K562 (cell line): Measurements from ENCODE around the gene DNAH8. TPM values are rescaled to one million over a fixed set of nuclear protein-coding genes. Genes with fewer than 3 reads are reported as not detected.

Experiments used
- ATF7 ChIP-seq: fragments of 450-650 bp; IDR thresholded peaks from 2 replicates; pipeline ENCODE4 v1.7.1; 2014; ENCODE audit warnings: mild to moderate bottlenecking, moderate library complexity
- BDP1 ChIP-seq: IDR thresholded peaks from 3 replicates; pipeline ENCODE4 v1.6.1; 2011; ENCODE audit not compliant: insufficient read length, insufficient read depth
- CBX5 ChIP-seq: IDR thresholded peaks from 2 replicates; pipeline ENCODE4 v1.6.1; 2014; ENCODE audit warnings: low read depth, borderline replicate concordance
- COPS2 ChIP-seq: fragments of 450-650 bp; conservative IDR thresholded peaks from 2 replicates; pipeline ENCODE4 v1.6.1; 2016; ENCODE audit warnings: mild to moderate bottlenecking, moderate library complexity
- DPF2 ChIP-seq: fragments of 450-650 bp; IDR thresholded peaks from 2 replicates; pipeline ENCODE4 v1.6.1; 2016
- E2F6 ChIP-seq, 2 experiments: IDR thresholded peaks; 2 replicates each; pipeline ENCODE4 v1.6.1; 2011; ENCODE audit warnings: borderline replicate concordance in 1 of 2, control low read depth in 1 of 2, low read depth in 1 of 2, low read length in 1 of 2, mild to moderate bottlenecking in 1 of 2, mixed read lengths in 1 of 2, moderate library complexity in 1 of 2; ENCODE audit not compliant: insufficient read depth in 1 of 2, insufficient read length in 1 of 2, poor library complexity in 1 of 2, severe bottlenecking in 1 of 2; ENCODE audit errors: extremely low read depth in 1 of 2
- GATA2 ChIP-seq: sonication (generic); formaldehyde crosslinking; IDR thresholded peaks from 2 replicates; pipeline ENCODE4 v1.4.0; 2020; ENCODE audit warnings: mild to moderate bottlenecking, missing genetic modification reagents
- HNRNPK ChIP-seq: fragments of 200-400 bp; formaldehyde crosslinking; IDR thresholded peaks from one replicate; pipeline ENCODE4 v1.6.1; 2018; ENCODE audit warnings: mild to moderate bottlenecking, low read depth, low read length; ENCODE audit not compliant: poor library complexity, severe bottlenecking
- IRF2 ChIP-seq: sonication (generic); formaldehyde crosslinking; IDR thresholded peaks from 2 replicates; pipeline ENCODE4 v1.8.1; 2022; ENCODE audit warnings: mild to moderate bottlenecking, missing genetic modification reagents
- JUND ChIP-seq, 2 experiments: IDR thresholded peaks; 2 replicates in 1 of 2; 3 replicates in 1 of 2; pipeline ENCODE4 v1.6.1; 2011; ENCODE audit warnings: borderline replicate concordance in 2 of 2, low read depth in 2 of 2, low read length in 2 of 2, improper control_type of control experiment in 1 of 2, missing biosample characterization in 1 of 2, missing genetic modification characterization in 1 of 2, missing genetic modification reagents in 1 of 2
- KDM1A ChIP-seq, 2 experiments: fragments of 450-650 bp; IDR thresholded peaks; 2 replicates each; pipeline ENCODE4 v1.6.1; 2016; ENCODE audit warnings: mild to moderate bottlenecking in 2 of 2
- KDM4B ChIP-seq, 2 experiments: fragments of 450-650 bp in 1 of 2; sonication (generic) in 1 of 2; IDR thresholded peaks; 2 replicates each; pipeline ENCODE4 v1.6.1; 2016 to 2017; ENCODE audit warnings: borderline replicate concordance in 2 of 2, antibody characterized with exemption in 1 of 2, low read depth in 1 of 2, mild to moderate bottlenecking in 1 of 2
- KDM5B ChIP-seq: fragments of 200-600 bp; sonication (generic); IDR thresholded peaks from 2 replicates; pipeline ENCODE4 v1.6.1; 2012; ENCODE audit warnings: low read depth, mild to moderate bottlenecking, moderate library complexity, low read length, control low read depth, inconsistent platforms; ENCODE audit not compliant: insufficient replicate concordance
- KLF13 ChIP-seq: fragments of 450-650 bp; IDR thresholded peaks from 2 replicates; pipeline ENCODE4 v1.6.1; 2016; ENCODE audit warnings: missing genetic modification characterization, low read depth, mild to moderate bottlenecking, missing compliant biosample characterization, moderate library complexity, borderline replicate concordance
- NFIX ChIP-seq: fragments of 250-450 bp; sonication (Bioruptor Pico); IDR thresholded peaks from 2 replicates; pipeline ENCODE4 v1.4.0; 2020; ENCODE audit warnings: low read depth, mild to moderate bottlenecking, moderate library complexity
- NONO ChIP-seq, 2 experiments: fragments of 200-400 bp in 1 of 2; fragments of 450-650 bp in 1 of 2; formaldehyde crosslinking in 1 of 2; IDR thresholded peaks; 2 replicates each; pipeline ENCODE4 v1.6.1; 2017; ENCODE audit warnings: low read depth in 2 of 2, mild to moderate bottlenecking in 2 of 2, moderate library complexity in 2 of 2, low read length in 1 of 2
- POLR2B ChIP-seq: fragments of 450-650 bp; IDR thresholded peaks from 2 replicates; pipeline ENCODE4 v1.6.1; 2018; ENCODE audit warnings: low read depth; ENCODE audit not compliant: partially characterized antibody
- POLR2H ChIP-seq: IDR thresholded peaks from 2 replicates; pipeline ENCODE4 v1.6.1; 2016; ENCODE audit warnings: missing genetic modification characterization, low read depth, mild to moderate bottlenecking, control low read depth, missing compliant biosample characterization, moderate library complexity
- SMARCC2 ChIP-seq: fragments of 450-650 bp; IDR thresholded peaks from 2 replicates; pipeline ENCODE4 v1.6.1; 2017; ENCODE audit warnings: antibody characterized with exemption, moderate library complexity, mild to moderate bottlenecking, low read depth
- ZNF830 ChIP-seq: fragments of 250-450 bp; sonication (Bioruptor Pico); IDR thresholded peaks from 2 replicates; pipeline ENCODE4 v1.5.0; 2021; ENCODE audit warnings: mild to moderate bottlenecking
- polyA plus RNA-seq, 8 experiments: library from polyadenylated mRNA; depleted of rRNA in 4 of 8; stranded (reverse) in 5 of 8; unstranded in 3 of 8; fragments of >200 nt; fragmentation: Nextera tagmentation in 2 of 8; fragmentation: Illumina TruSeq in 1 of 8; extraction: Ambion mirVana in 2 of 8; extraction: Trizol in 1 of 8; gene quantifications; 2 replicates each; pipeline versions ENCODE4 v1.2.1 to v1.2.3, GENCODE V29; 2011 to 2014; ENCODE audit warnings: inconsistent platforms in 1 of 8, missing spikeins in 1 of 8
- total RNA-seq, 7 experiments: library from RNA; depleted of rRNA in 6 of 7; stranded (reverse); fragments of >200 nt in 6 of 7; fragmentation: Illumina TruSeq in 2 of 7; extraction: Trizol in 2 of 7; gene quantifications; 2 replicates each; pipeline versions ENCODE4 v1.2.1 to v1.2.3, GENCODE V29; 2011 to 2021; ENCODE audit warnings: low replicate concordance in 1 of 7
- TF ChIP-seq, protein P1 (sequence below): fragments of 450-650 bp; formaldehyde crosslinking; IDR thresholded peaks from 2 replicates; pipeline ENCODE4 v1.4.0; 2020; ENCODE audit warnings: mild to moderate bottlenecking, moderate library complexity
- TF ChIP-seq, protein P2 (sequence below): fragments of 450-650 bp; IDR thresholded peaks from 2 replicates; pipeline ENCODE4 v1.6.1; 2014; ENCODE audit warnings: low read depth, mild to moderate bottlenecking, moderate library complexity, borderline replicate concordance

The DNAH8 gene
- total and polyA plus RNA-seq, 9 of the 15 experiments (the other 6 are each of a cell fraction or from before 2014, with no cell fraction given) = 1.2 to 4.2 (median 2.9) TPM

GRCh38 chr6:38722727-38723334, 7.7 kb downstream of the DNAH8 start (continued):
- TF ChIP-seq, protein P1, sequence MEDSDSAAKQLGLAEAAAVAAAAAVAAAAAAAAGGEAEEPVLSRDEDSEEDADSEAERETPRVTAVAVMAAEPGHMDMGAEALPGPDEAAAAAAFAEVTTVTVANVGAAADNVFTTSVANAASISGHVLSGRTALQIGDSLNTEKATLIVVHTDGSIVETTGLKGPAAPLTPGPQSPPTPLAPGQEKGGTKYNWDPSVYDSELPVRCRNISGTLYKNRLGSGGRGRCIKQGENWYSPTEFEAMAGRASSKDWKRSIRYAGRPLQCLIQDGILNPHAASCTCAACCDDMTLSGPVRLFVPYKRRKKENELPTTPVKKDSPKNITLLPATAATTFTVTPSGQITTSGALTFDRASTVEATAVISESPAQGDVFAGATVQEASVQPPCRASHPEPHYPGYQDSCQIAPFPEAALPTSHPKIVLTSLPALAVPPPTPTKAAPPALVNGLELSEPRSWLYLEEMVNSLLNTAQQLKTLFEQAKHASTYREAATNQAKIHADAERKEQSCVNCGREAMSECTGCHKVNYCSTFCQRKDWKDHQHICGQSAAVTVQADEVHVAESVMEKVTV (CRISPR knock-in tag) = no peak
- TF ChIP-seq KDM4B (IDR thresholded peaks at IDR 0.05; ENCODE audit: borderline replicate concordance in 2 of 2, low read depth in 1 of 2) (0 out of 4 replicates have a peak, but pooled peaks of 1 of the 2 experiments have one; percentile 48), POLR2H (tag) (peak; percentile 74), ZNF830 (CRISPR knock-in tag) (no peak), HNRNPK (no peak), NONO (IDR thresholded peaks at IDR 0.05; ENCODE audit: low read depth in 2 of 2, low read length in 1 of 2) (no peak), SMARCC2 (no peak), JUND (IDR thresholded peaks at IDR 0.05; ENCODE audit: borderline replicate concordance, low read depth, low read length) (peak; percentile 44; the same call in 1 of the 2 replicates), JUND (tag; IDR thresholded peaks at IDR 0.05; ENCODE audit: borderline replicate concordance, low read depth, low read length) (no peak), GATA2 (no peak), KLF13 (tag) (no peak), POLR2B (peak; percentile 87), COPS2 (no peak), NFIX (CRISPR knock-in tag) (no peak), E2F6 (IDR thresholded peaks at IDR 0.05; ENCODE audit: borderline replicate concordance in 1 of 2, extremely low read depth in 1 of 2, insufficient read depth in 1 of 2, insufficient read length in 1 of 2, low read depth in 1 of 2, low read length in 1 of 2, poor library complexity in 1 of 2, severe bottlenecking in 1 of 2) (no peak), CBX5 (no peak), IRF2 (CRISPR knock-in tag) (no peak), DPF2 (no peak), KDM1A (IDR thresholded peaks at IDR 0.05) (peak; percentile 43 to 68; a peak in 3 of 4 replicates), ATF7 (peak; percentile 38; the same call in 1 of the 2 replicates), BDP1 (no peak), KDM5B (peak; percentile 95)
- TF ChIP-seq, protein P2, sequence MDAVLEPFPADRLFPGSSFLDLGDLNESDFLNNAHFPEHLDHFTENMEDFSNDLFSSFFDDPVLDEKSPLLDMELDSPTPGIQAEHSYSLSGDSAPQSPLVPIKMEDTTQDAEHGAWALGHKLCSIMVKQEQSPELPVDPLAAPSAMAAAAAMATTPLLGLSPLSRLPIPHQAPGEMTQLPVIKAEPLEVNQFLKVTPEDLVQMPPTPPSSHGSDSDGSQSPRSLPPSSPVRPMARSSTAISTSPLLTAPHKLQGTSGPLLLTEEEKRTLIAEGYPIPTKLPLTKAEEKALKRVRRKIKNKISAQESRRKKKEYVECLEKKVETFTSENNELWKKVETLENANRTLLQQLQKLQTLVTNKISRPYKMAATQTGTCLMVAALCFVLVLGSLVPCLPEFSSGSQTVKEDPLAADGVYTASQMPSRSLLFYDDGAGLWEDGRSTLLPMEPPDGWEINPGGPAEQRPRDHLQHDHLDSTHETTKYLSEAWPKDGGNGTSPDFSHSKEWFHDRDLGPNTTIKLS = no peak
